ENCODE measurements around the gene SLFN14. TPM values are rescaled to one million over a fixed set of nuclear protein-coding genes. Genes with fewer than 3 reads are reported as not detected.

SLFN14 gene
- total RNA-seq, 1 experiment from 2014 or later: not detected

GRCh38 chr17:35543856-35544255, 16.8 kb downstream of the SLFN14 start:
- no peaks in the 10 kb centered on the region; the same call in 1 of the 2 replicates for H3K27me3 ChIP-seq (replicated peaks; ENCODE audit: control insufficient read depth, insufficient read depth, low read length)
- intact Hi-C loops (cut with micrococcal nuclease; ENCODE audit: unreplicated experiment): no loop called here
- Mint-ChIP-seq H3K36me3 (ENCODE audit: insufficient read depth, unreplicated experiment) (no peaks in the 10 kb centered on the region), H3K4me3 (ENCODE audit: unreplicated experiment) (no peak overlapping the region), H3K27me3 (ENCODE audit: insufficient read depth, unreplicated experiment) (peaks cover 34% of the 10 kb centered on the region), H3K4me1 (ENCODE audit: low read depth, unreplicated experiment) (no peaks in the 10 kb centered on the region), H3K9me3 (ENCODE audit: unreplicated experiment) (no peaks in the 10 kb centered on the region), H3K27ac (ENCODE audit: unreplicated experiment) (no peak overlapping the region)
- H3K9me3 ChIP-seq: no peaks in the 10 kb centered on the region
- BruUV-seq (replicated peaks): no TSS peak
- no peak for DNase-seq
- no peak overlapping the region for H3K4me3 ChIP-seq (ENCODE audit: low read depth, low read length)
- ChIA-PET CTCF (no interaction called here), POLR2A (no interaction called here)
- H3K36me3 ChIP-seq (ENCODE audit: control insufficient read depth, insufficient read depth, low read length): no peaks in the 10 kb centered on the region
- TF ChIP-seq CTCF (IDR thresholded peaks at IDR 0.05; ENCODE audit: insufficient read depth in 1 of 2, low read depth in 1 of 2, low read length in 1 of 2, severe bottlenecking in 1 of 2, unreplicated experiment in 1 of 2): no peak
- no peaks in the 10 kb centered on the region for H3K4me1 ChIP-seq

- Histone ChIP-seq H3K36me3 (ENCODE audit: control insufficient read depth, insufficient read depth, low read length) (no peaks in the 10 kb centered on the region), H3K27me3 (replicated peaks; ENCODE audit: control insufficient read depth, insufficient read depth, low read length) (no peaks in the 10 kb centered on the region), H3K4me3 (ENCODE audit: low read depth, low read length) (no peak overlapping the region), H3K4me1 (no peaks in the 10 kb centered on the region), H3K9me3 (no peaks in the 10 kb centered on the region)
- Mint-ChIP-seq H3K9me3 (ENCODE audit: unreplicated experiment) (no peaks in the 10 kb centered on the region), H3K27ac (ENCODE audit: unreplicated experiment) (no peak overlapping the region), H3K4me1 (ENCODE audit: low read depth, unreplicated experiment) (no peaks in the 10 kb centered on the region), H3K27me3 (ENCODE audit: insufficient read depth, unreplicated experiment) (peaks cover 30% of the 10 kb centered on the region), H3K4me3 (ENCODE audit: unreplicated experiment) (no peak overlapping the region), H3K36me3 (ENCODE audit: insufficient read depth, unreplicated experiment) (no peaks in the 10 kb centered on the region)
- ChIA-PET CTCF (interaction anchor here (1.2 kb wide), 1 partner anchor 10 kb away, joined by 3 read pairs; no protein-coding TSS in a partner anchor), POLR2A (no interaction called here)
- no peak for DNase-seq
- no peak for TF ChIP-seq CTCF (IDR thresholded peaks at IDR 0.05; ENCODE audit: insufficient read depth in 1 of 2, low read depth in 1 of 2, low read length in 1 of 2, severe bottlenecking in 1 of 2, unreplicated experiment in 1 of 2)
- intact Hi-C loops (cut with micrococcal nuclease; ENCODE audit: unreplicated experiment): no loop called here
- BruUV-seq (replicated peaks): no TSS peak
Measured at GRCh38 chr17:35542990-35543389, 17.6 kb downstream of the SLFN14 start.

GRCh38 chr17:35541434-35541833, 19.2 kb downstream of the SLFN14 start:
- no peaks in the 10 kb centered on the region for H3K4me1 ChIP-seq
- ChIA-PET POLR2A (no interaction called here), CTCF (no interaction called here)
- H3K9me3 ChIP-seq: no peaks in the 10 kb centered on the region
- Mint-ChIP-seq H3K27me3 (ENCODE audit: insufficient read depth, unreplicated experiment) (peaks cover 27% of the 10 kb centered on the region), H3K36me3 (ENCODE audit: insufficient read depth, unreplicated experiment) (no peaks in the 10 kb centered on the region), H3K27ac (ENCODE audit: unreplicated experiment) (no peak overlapping the region), H3K9me3 (ENCODE audit: unreplicated experiment) (no peaks in the 10 kb centered on the region), H3K4me3 (ENCODE audit: unreplicated experiment) (no peak overlapping the region), H3K4me1 (ENCODE audit: low read depth, unreplicated experiment) (no peaks in the 10 kb centered on the region)
- no peaks in the 10 kb centered on the region for H3K27me3 ChIP-seq (replicated peaks; ENCODE audit: control insufficient read depth, insufficient read depth, low read length)
- BruUV-seq (replicated peaks): no TSS peak
- intact Hi-C loops (cut with micrococcal nuclease; ENCODE audit: unreplicated experiment): no loop called here
- no peak for DNase-seq
- no peak overlapping the region for H3K4me3 ChIP-seq (ENCODE audit: low read depth, low read length)
- TF ChIP-seq CTCF (IDR thresholded peaks at IDR 0.05; ENCODE audit: insufficient read depth in 1 of 2, low read depth in 1 of 2, low read length in 1 of 2, severe bottlenecking in 1 of 2, unreplicated experiment in 1 of 2): no peak
- H3K36me3 ChIP-seq (ENCODE audit: control insufficient read depth, insufficient read depth, low read length): no peaks in the 10 kb centered on the region

All from Caco-2 (cell line).